HG02852 (cell line): ENCODE results near the gene RPH3AL.

Experiments used
- ATAC-seq: cut with Tn5 transposase; IDR thresholded peaks from one replicate; pipeline ENCODE4 v1.9.1; 2021; ENCODE audit warnings: mild to moderate bottlenecking, moderate library complexity; ENCODE audit not compliant: unreplicated experiment

The RPH3AL gene

DNA sequence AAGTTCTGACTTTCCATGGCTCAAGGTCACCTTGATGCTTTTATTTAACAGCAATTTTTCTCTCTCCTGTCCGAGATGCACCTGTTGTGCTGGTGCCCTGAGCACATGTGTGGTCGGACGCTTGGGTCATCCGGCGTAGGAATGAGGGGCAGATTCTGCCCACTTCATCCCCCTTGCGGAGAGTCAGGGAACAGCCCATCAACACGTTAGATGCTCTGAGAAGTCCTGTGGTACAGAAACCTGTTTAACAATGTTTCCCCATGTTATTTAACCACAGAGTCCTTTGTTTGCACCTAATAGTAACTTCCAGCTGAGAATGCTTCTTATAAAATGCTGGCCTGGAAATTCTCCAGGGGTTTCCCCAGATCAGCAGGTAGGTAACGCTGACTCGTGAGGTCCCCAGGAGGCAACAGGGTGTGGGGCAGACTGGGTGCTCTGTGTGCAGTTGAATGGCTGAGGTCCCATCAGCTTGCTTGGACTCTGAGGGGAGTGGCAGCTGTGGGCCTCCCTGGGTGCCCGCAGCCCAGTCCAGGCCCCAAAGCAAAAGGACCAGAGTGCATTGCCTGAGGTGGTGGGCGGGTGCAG, 189.0 kb downstream of the RPH3AL start:
- ATAC-seq = no peak

DNA sequence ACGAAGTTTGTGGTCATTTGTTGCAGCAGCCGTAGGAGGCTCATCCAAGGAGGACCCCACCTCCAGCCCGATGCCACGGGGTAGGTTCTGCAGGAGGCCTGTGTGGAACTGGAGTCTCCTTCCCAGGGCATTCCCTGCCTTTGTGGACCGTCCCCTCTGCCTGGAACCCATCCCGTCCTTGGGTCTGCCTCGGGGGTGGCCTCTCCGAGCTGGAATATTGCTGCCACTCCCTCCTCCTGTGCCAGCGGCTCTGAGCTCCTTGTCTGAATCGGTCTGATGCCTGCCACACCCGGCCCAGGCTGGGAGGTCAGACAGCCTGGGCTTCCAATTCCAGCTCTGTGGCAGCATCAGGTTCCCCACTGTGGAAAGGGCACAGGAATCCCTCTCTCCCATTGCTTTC, 189.9 kb downstream of the RPH3AL start:
- ATAC-seq = no peak
